ENCODE results near the gene LRIT3. TPM values are rescaled to one million over a fixed set of nuclear protein-coding genes. Genes with fewer than 3 reads are reported as not detected.

Gene LRIT3
- total and polyA plus RNA-seq, 2 of the 13 experiments (the other 11 are each of a cell fraction or from before 2014, with no cell fraction given) = 0.03 TPM; not detected in 1

DNA sequence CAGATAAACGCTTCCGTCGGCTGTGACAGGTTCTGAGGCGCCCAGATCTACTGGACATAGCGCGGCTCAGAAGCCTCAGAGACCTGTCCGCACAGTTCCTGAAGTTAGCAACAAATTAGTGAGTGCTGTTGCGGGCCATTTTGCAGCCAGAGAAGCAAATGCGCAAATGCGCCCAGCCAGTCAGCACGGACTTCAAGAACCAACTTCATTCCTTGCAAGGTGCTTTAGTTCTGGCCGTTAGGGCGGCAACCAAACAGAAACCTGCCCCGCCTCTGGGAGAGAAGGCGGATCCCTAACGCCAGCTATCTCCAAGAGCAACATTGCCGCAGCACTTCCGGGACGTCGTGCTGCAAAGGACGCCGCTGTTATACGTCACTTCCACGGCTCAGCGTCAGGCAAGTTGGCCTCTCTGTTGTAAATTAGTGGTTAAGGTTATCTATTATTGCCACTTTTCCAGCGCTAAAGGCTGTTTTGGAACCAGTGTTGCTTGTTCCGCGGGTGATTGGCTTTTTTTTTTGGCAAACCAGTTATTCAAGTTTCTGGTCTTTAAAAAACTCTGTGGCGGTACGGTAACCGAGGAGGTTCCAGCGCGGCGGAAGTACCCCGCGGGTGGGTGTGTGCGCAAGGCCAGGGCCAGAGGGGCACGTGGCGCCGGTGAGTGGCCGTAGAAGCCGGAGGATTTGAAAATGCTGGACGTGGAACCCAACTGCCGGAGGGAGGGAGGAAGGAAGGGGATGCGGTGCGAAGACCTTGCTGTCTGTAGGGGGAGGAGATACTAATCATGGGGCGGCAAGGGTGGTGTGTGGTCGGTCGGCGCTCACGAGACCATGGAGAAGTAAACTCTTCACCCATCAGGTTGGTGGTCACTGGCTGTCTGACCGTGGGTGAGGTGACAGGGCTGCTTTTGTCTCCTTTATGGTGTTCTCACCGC, 32.5 kb upstream of the LRIT3 start, which contains the start of gene GAR1 (continued):
- 0 out of 2 replicates have a peak, but pooled peaks have one; percentile 64 for TF ChIP-seq AFF4 (CRISPR knock-in tag; IDR thresholded peaks at IDR 0.05)
- peak; percentile 63 for TF ChIP-seq IKZF4 (CRISPR knock-in tag; IDR thresholded peaks at IDR 0.05; ENCODE audit: borderline replicate concordance, low read depth, not compliant biosample characterization)
- peak; percentile 22; the same call in 1 of the 2 replicates for TF ChIP-seq ZNF619 (CRISPR knock-in tag; IDR thresholded peaks at IDR 0.05)
- TF ChIP-seq ZKSCAN1 (IDR thresholded peaks at IDR 0.05; ENCODE audit: low read length) = no peak
- peak; percentile 95 for TF ChIP-seq ZNF547 (CRISPR knock-in tag; IDR thresholded peaks at IDR 0.05)
- TF ChIP-seq ARID4A (CRISPR knock-in tag; IDR thresholded peaks at IDR 0.05; ENCODE audit: borderline replicate concordance) = peak; percentile 97
- TF ChIP-seq ZC3H4 (CRISPR knock-in tag; IDR thresholded peaks at IDR 0.05; ENCODE audit: borderline replicate concordance) = no peak
- TF ChIP-seq ZNF782 (CRISPR knock-in tag; IDR thresholded peaks at IDR 0.05; ENCODE audit: borderline replicate concordance) = no peak; the same call in 1 of the 2 replicates
- peak; percentile 81 for TF ChIP-seq KLF6 (CRISPR knock-in tag; IDR thresholded peaks at IDR 0.05)
- TF ChIP-seq FUBP1 (CRISPR knock-in tag; IDR thresholded peaks at IDR 0.05; ENCODE audit: borderline replicate concordance) = 0 out of 2 replicates have a peak, but pooled peaks have one; percentile 74
- peak; percentile 62; the same call in 1 of the 2 replicates for TF ChIP-seq ZNF563 (CRISPR knock-in tag; IDR thresholded peaks at IDR 0.05)
- TF ChIP-seq BCL3 (CRISPR knock-in tag; IDR thresholded peaks at IDR 0.05) = peak; percentile 92
- TF ChIP-seq ZNF616 (CRISPR knock-in tag; IDR thresholded peaks at IDR 0.05; ENCODE audit: low read depth) = peak; percentile 20; the same call in 1 of the 2 replicates
- TF ChIP-seq ZNF788 (CRISPR knock-in tag; IDR thresholded peaks at IDR 0.05; ENCODE audit: borderline replicate concordance) = no peak

Measured in HepG2 (cell line).